Esophagus squamous epithelium (tissue), 5 donors: ENCODE results near the gene FNBP1. TPM values are rescaled to one million over a fixed set of nuclear protein-coding genes. Genes with fewer than 3 reads are reported as not detected.

Experiments
- DNase-seq: peaks from one replicate; lab custom pipeline; 2025; lab: John Stamatoyannopoulos, UW
- H3K27ac ChIP-seq, 4 donors: fragments of 200-600 bp; sonication (generic); one replicate each; pipeline ENCODE4 v1.5.1; 2016 to 2019; ENCODE audit warnings: mild to moderate bottlenecking in 1 of 4
- H3K27me3 ChIP-seq, 4 donors: fragments of 200-600 bp; sonication (generic); 1 replicate in 3 of 4; 2 replicates in 1 of 4; pipeline versions ENCODE4 v1.5.1 to v1.6.0; 2017 to 2021; ENCODE audit warnings: antibody characterized with exemption in 1 of 4
- H3K36me3 ChIP-seq, 3 donors: fragments of 200-600 bp; sonication (generic); one replicate each; pipeline ENCODE4 v1.5.1; 2016 to 2019
- H3K4me1 ChIP-seq, 3 donors: fragments of 200-600 bp; sonication (generic); one replicate each; pipeline ENCODE4 v1.5.1; 2017 to 2019
- H3K4me3 ChIP-seq, 4 donors: fragments of 200-600 bp; sonication (generic); 1 replicate in 3 of 4; 2 replicates in 1 of 4; pipeline ENCODE4 v1.5.1; 2016 to 2019; ENCODE audit warnings: mild to moderate bottlenecking in 2 of 4, moderate library complexity in 1 of 4
- H3K9me3 ChIP-seq, 3 donors: fragments of 200-600 bp; sonication (generic); one replicate each; pipeline ENCODE4 v1.5.1; 2016 to 2019
- CTCF ChIP-seq, 6 experiments: fragments of 450-650 bp in 4 of 6; fragments of 200-600 bp in 2 of 6; sonication (generic) in 2 of 6; IDR thresholded peaks; one replicate each; pipeline ENCODE4 v1.5.1; 2016 to 2019; ENCODE audit warnings: antibody characterized with exemption in 6 of 6, mild to moderate bottlenecking in 4 of 6, moderate library complexity in 4 of 6
- POLR2A ChIP-seq, 4 donors: fragments of 450-650 bp; IDR thresholded peaks; one replicate each; pipeline ENCODE4 v1.6.1; 2017; ENCODE audit warnings: antibody characterized with exemption in 4 of 4, mild to moderate bottlenecking in 4 of 4, moderate library complexity in 3 of 4
- WGBS, 2 donors: methylation state at CpG; one replicate each; pipeline ENCODE4 v1.1.5; 2018; 5-methylcytosine and 5-hydroxymethylcytosine counted together
- intact Hi-C: fragments of 100-400 bp; cut with DNase I; formaldehyde crosslinking; loops from one replicate; pipeline ENCODE4 v1.15.0; 2022
- total RNA-seq, 4 donors: library from RNA; depleted of rRNA; stranded (reverse); fragments of >200 nt; gene quantifications; one replicate each; pipeline ENCODE4 v1.1.0, GENCODE V29; 2016
- donor health status: DM: yes; HTN: yes; CAD: no.

The FNBP1 gene
- total RNA-seq, result 10 to 100 TPM; 19.7 to 47.7 (median 26.2) TPM

- peak within 1 kb of the TSS; percentile 94 to 99 (median 98) for H3K27ac ChIP-seq
- DNase-seq, result no peak
- intact Hi-C loops, result loop anchor here (5.0 kb wide), 1 partner anchor 156 kb away; no protein-coding TSS in a partner anchor
- no peaks in the 10 kb centered on the region for H3K27me3 ChIP-seq
- H3K4me1 ChIP-seq, result peaks cover 17 to 58% (median 24%) of the 10 kb centered on the region in 3 donors
- H3K9me3 ChIP-seq, result no peaks in the 10 kb centered on the region
- H3K36me3 ChIP-seq, result no peaks in the 10 kb centered on the region
- no CpG with 5 or more reads among the region's 92 CpGs for WGBS, 2 donors
- peak within 1 kb of the TSS; percentile 85 to 100 (median 98) for H3K4me3 ChIP-seq
- TF ChIP-seq CTCF (IDR thresholded peaks at IDR 0.05) (no peak), POLR2A (IDR thresholded peaks at IDR 0.05) (peak in 2 of 4 donors; percentile 86 to 95)
These were observed at the start of gene FNBP1 for GRCh38 chr9:130042885-130043653. FNBP1 (minus strand) TSS chr9:130043189; CDS start chr9:130042975, 214 bp downstream.

- no peaks in the 10 kb centered on the region for H3K4me1 ChIP-seq
- no peaks in the 10 kb centered on the region for H3K27me3 ChIP-seq
- H3K4me3 ChIP-seq, result no peak overlapping the region
- peaks cover 0 to 100% (median 31%) of the 10 kb centered on the region in 3 donors for H3K36me3 ChIP-seq
- intact Hi-C loops, result no loop called here
- no peak for DNase-seq
- H3K9me3 ChIP-seq, result no peaks in the 10 kb centered on the region
- WGBS, 2 donors, result 77% methylated on average over 3 of the region's 3 CpGs
- H3K27ac ChIP-seq, result no peak overlapping the region
- TF ChIP-seq CTCF (IDR thresholded peaks at IDR 0.05) (no peak), POLR2A (IDR thresholded peaks at IDR 0.05) (no peak)
These were observed 47.9 kb upstream of the FNBP1 start for GRCh38 chr9:130090915-130091314.

- Histone ChIP-seq H3K27me3 (no peaks in the 10 kb centered on the region), H3K36me3 (peaks cover 0 to 100% (median 36%) of the 10 kb centered on the region in 3 donors), H3K4me1 (no peaks in the 10 kb centered on the region), H3K4me3 (no peak overlapping the region), H3K27ac (no peak overlapping the region), H3K9me3 (no peaks in the 10 kb centered on the region)
- TF ChIP-seq POLR2A (IDR thresholded peaks at IDR 0.05) (no peak), CTCF (IDR thresholded peaks at IDR 0.05) (no peak)
- intact Hi-C loops, result no loop called here
- WGBS, 2 donors, result 94 to 96% methylated on average over 12 of the region's 12 CpGs
- no peak for DNase-seq
These were observed 46.2 kb upstream of the FNBP1 start for GRCh38 chr9:130089141-130089540.

GRCh38 chr9:130088051-130088450 lies 45.1 kb upstream of the FNBP1 start:
- 84 to 85% methylated on average over 6 of the region's 6 CpGs for WGBS, 2 donors
- H3K4me1 ChIP-seq, result no peaks in the 10 kb centered on the region
- intact Hi-C loops, result no loop called here
- H3K4me3 ChIP-seq, result no peak overlapping the region
- peaks cover 0 to 100% (median 36%) of the 10 kb centered on the region in 3 donors for H3K36me3 ChIP-seq
- H3K9me3 ChIP-seq, result no peaks in the 10 kb centered on the region
- no peaks in the 10 kb centered on the region for H3K27me3 ChIP-seq
- H3K27ac ChIP-seq, result no peak overlapping the region
- no peak for TF ChIP-seq POLR2A (IDR thresholded peaks at IDR 0.05)
- TF ChIP-seq CTCF (IDR thresholded peaks at IDR 0.05), result no peak
- no peak for DNase-seq

DNA sequence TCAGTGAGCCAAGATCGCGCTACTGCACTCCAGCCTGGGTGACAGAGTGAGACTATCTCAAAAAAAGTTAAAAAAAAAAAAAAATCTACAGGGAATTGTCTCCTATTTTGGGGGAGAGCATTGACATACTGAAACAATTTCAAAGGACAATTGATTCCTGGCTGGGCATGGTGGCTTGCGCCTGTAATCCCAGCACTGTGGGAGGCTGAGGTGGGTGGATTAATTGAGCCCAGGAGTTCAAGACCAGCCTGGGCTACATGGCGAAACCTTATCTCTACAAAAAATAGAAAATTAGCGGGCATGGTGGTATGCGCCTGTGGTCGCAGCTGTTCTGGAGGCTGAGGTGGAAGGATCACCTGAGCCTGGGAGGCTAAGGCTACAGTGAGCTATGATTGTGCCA lies 41.3 kb upstream of the FNBP1 start:
- no peak overlapping the region for H3K4me3 ChIP-seq
- DNase-seq, result no peak
- H3K36me3 ChIP-seq, result peaks cover 10 to 100% (median 37%) of the 10 kb centered on the region in 3 donors
- H3K27ac ChIP-seq, result no peak overlapping the region
- TF ChIP-seq POLR2A (IDR thresholded peaks at IDR 0.05), result no peak
- no peaks in the 10 kb centered on the region for H3K9me3 ChIP-seq
- intact Hi-C loops, result no loop called here
- no peaks in the 10 kb centered on the region for H3K4me1 ChIP-seq
- 85 to 94% methylated on average over 5 to 7 of the region's 7 CpGs for WGBS, 2 donors
- H3K27me3 ChIP-seq, result no peaks in the 10 kb centered on the region
